MM.1S (cell line): Measurements from ENCODE around the gene DUSP1.

ENCODE experiments used
- CTCF ChIP-seq: fragments of 300-600 bp; sonication (generic); IDR thresholded peaks from 2 replicates; pipeline ENCODE4 v1.5.1; 2016; ENCODE audit warnings: antibody characterized with exemption, low read length, mixed read lengths
- EZH2 ChIP-seq: fragments of 300-600 bp; sonication (generic); optimal IDR thresholded peaks from 2 replicates; pipeline ENCODE3; 2017; ENCODE audit warnings: low read depth, mild to moderate bottlenecking, antibody characterized with exemption, low read length, mixed read lengths
- EZH2phosphoT487 ChIP-seq: fragments of 300-600 bp; sonication (generic); IDR thresholded peaks from 2 replicates; pipeline ENCODE4 v1.6.1; 2018; ENCODE audit warnings: antibody characterized with exemption, low read length

- no peak for TF ChIP-seq CTCF
- TF ChIP-seq EZH2phosphoT487: no peak
- no peak for TF ChIP-seq EZH2
These were observed 17.9 kb downstream of the DUSP1 start for GRCh38 chr5:172753101-172753500.
